Tibial nerve (tissue), 4 donors: Measurements from ENCODE around the gene KLHL22.

Source experiments
- CTCF ChIP-seq, 5 experiments: fragments of 200-600 bp in 3 of 5; fragments of 450-650 bp in 2 of 5; sonication (generic) in 3 of 5; IDR thresholded peaks; one replicate each; pipeline ENCODE4 v1.5.1; 2016 to 2019; ENCODE audit warnings: antibody characterized with exemption in 5 of 5, mild to moderate bottlenecking in 3 of 5, moderate library complexity in 2 of 5
- EP300 ChIP-seq, 2 donors: sonication (generic); formaldehyde crosslinking; IDR thresholded peaks; one replicate each; pipeline ENCODE4 v1.6.1; 2017; ENCODE audit warnings: antibody characterized with exemption in 2 of 2, mild to moderate bottlenecking in 1 of 2
- POLR2A ChIP-seq, 2 donors: fragments of 450-650 bp; IDR thresholded peaks; one replicate each; pipeline ENCODE4 v1.6.1; 2017; ENCODE audit warnings: antibody characterized with exemption in 2 of 2, mild to moderate bottlenecking in 2 of 2, moderate library complexity in 2 of 2

- TF ChIP-seq CTCF (IDR thresholded peaks at IDR 0.05) (no peak), POLR2A (IDR thresholded peaks at IDR 0.05) (no peak), EP300 (IDR thresholded peaks at IDR 0.05) (no peak)
Measured at GRCh38 chr22:20520093-20520511, 24.5 kb upstream of the KLHL22 start.
